Measurements from ENCODE around the gene NOS1. TPM values are rescaled to one million over a fixed set of nuclear protein-coding genes. Genes with fewer than 3 reads are reported as not detected.
"Not testable (repeated sequence)": the region's sequence is repeated elsewhere in the genome, so short reads cannot be mapped to it uniquely, and the experiment has no call there.

Gene NOS1
- polyA plus RNA-seq, 1 donor from 2014 or later = not detected

- no peaks in the 10 kb centered on the region for H3F3A ChIP-seq (ENCODE audit: insufficient read depth, low read length, poor library complexity, severe bottlenecking)
- no peak overlapping the region for H2AFZ ChIP-seq (ENCODE audit: low read depth, low read length)
- H4K20me1 ChIP-seq (ENCODE audit: insufficient read depth) = no peaks in the 10 kb centered on the region
- no peaks in the 10 kb centered on the region for H3K9me3 ChIP-seq (ENCODE audit: low read length)
- peaks cover 17% of the 10 kb centered on the region for H3K36me3 ChIP-seq (ENCODE audit: insufficient read depth, low read length)
- H3K4me2 ChIP-seq (ENCODE audit: low read length) = no peak overlapping the region
- no peaks in the 10 kb centered on the region for H3K9me2 ChIP-seq (ENCODE audit: insufficient read depth, low read length)
- H3K79me2 ChIP-seq (replicated peaks; ENCODE audit: insufficient read depth, low read length) = peaks cover 47% of the 10 kb centered on the region
- no peak overlapping the region for H3K4me3 ChIP-seq (ENCODE audit: low read length)
- no peak overlapping the region for H3K9ac ChIP-seq (ENCODE audit: low read length)
- H3K27me3 ChIP-seq (ENCODE audit: insufficient read depth, low read depth, low read length) = no peaks in the 10 kb centered on the region
- TF ChIP-seq SMC3 (conservative IDR thresholded peaks at IDR 0.05; ENCODE audit: poor library complexity) (no peak), MXI1 (conservative IDR thresholded peaks at IDR 0.05; ENCODE audit: poor library complexity, severe bottlenecking) (no peak), EZH2 (IDR thresholded peaks at IDR 0.05; ENCODE audit: borderline replicate concordance, insufficient read depth, low read length, poor library complexity, severe bottlenecking) (no peak), RAD21 (conservative IDR thresholded peaks at IDR 0.05) (no peak), POLR2AphosphoS5 (IDR thresholded peaks at IDR 0.05) (no peak), REST (IDR thresholded peaks at IDR 0.05; ENCODE audit: borderline replicate concordance) (no peak), EP300 (conservative IDR thresholded peaks at IDR 0.05; ENCODE audit: poor library complexity, severe bottlenecking) (no peak), CTCF (IDR thresholded peaks at IDR 0.05; ENCODE audit: poor library complexity, severe bottlenecking) (no peak), TAF1 (IDR thresholded peaks at IDR 0.05; ENCODE audit: low read depth) (no peak)
- H3K27ac ChIP-seq (ENCODE audit: low read length) = no peak overlapping the region
Observed at GRCh38 chr12:117187421-117187820, 174.0 kb downstream of the NOS1 start.

- H3K9me2 ChIP-seq (ENCODE audit: insufficient read depth, low read length) = no peaks in the 10 kb centered on the region
- no peaks in the 10 kb centered on the region for H3F3A ChIP-seq (ENCODE audit: insufficient read depth, low read length, poor library complexity, severe bottlenecking)
- H3K4me3 ChIP-seq (ENCODE audit: low read length) = no peak overlapping the region
- H3K9ac ChIP-seq (ENCODE audit: low read length) = no peak overlapping the region
- H2AFZ ChIP-seq (ENCODE audit: low read depth, low read length) = no peak overlapping the region
- peaks cover 29% of the 10 kb centered on the region for H3K79me2 ChIP-seq (replicated peaks; ENCODE audit: insufficient read depth, low read length)
- H3K9me3 ChIP-seq (ENCODE audit: low read length) = no peaks in the 10 kb centered on the region
- peaks cover 22% of the 10 kb centered on the region for H3K36me3 ChIP-seq (ENCODE audit: insufficient read depth, low read length)
- no peaks in the 10 kb centered on the region for H3K27me3 ChIP-seq (ENCODE audit: insufficient read depth, low read depth, low read length)
- no peak overlapping the region for H3K27ac ChIP-seq (ENCODE audit: low read length)
- H3K4me2 ChIP-seq (ENCODE audit: low read length) = no peak overlapping the region
- TF ChIP-seq EP300 (conservative IDR thresholded peaks at IDR 0.05; ENCODE audit: poor library complexity, severe bottlenecking) (no peak), EZH2 (IDR thresholded peaks at IDR 0.05; ENCODE audit: borderline replicate concordance, insufficient read depth, low read length, poor library complexity, severe bottlenecking) (no peak), REST (IDR thresholded peaks at IDR 0.05; ENCODE audit: borderline replicate concordance) (no peak), TAF1 (IDR thresholded peaks at IDR 0.05; ENCODE audit: low read depth) (no peak), SMC3 (conservative IDR thresholded peaks at IDR 0.05; ENCODE audit: poor library complexity) (no peak), RAD21 (conservative IDR thresholded peaks at IDR 0.05) (no peak), CTCF (IDR thresholded peaks at IDR 0.05; ENCODE audit: poor library complexity, severe bottlenecking) (no peak), MXI1 (conservative IDR thresholded peaks at IDR 0.05; ENCODE audit: poor library complexity, severe bottlenecking) (no peak), POLR2AphosphoS5 (IDR thresholded peaks at IDR 0.05) (no peak)
- H4K20me1 ChIP-seq (ENCODE audit: insufficient read depth) = no peaks in the 10 kb centered on the region
Observed at GRCh38 chr12:117182866-117183265, 178.6 kb downstream of the NOS1 start.

GRCh38 chr12:117181468-117181843, 180.0 kb downstream of the NOS1 start:
- Histone ChIP-seq H3K79me2 (replicated peaks; ENCODE audit: insufficient read depth, low read length) (peaks cover 20% of the 10 kb centered on the region), H3K36me3 (ENCODE audit: insufficient read depth, low read length) (peaks cover 22% of the 10 kb centered on the region)
- H4K20me1 ChIP-seq (ENCODE audit: insufficient read depth); H3F3A ChIP-seq (ENCODE audit: insufficient read depth, low read length, poor library complexity, severe bottlenecking); H3K4me2 ChIP-seq (ENCODE audit: low read length); H3K4me3 ChIP-seq (ENCODE audit: low read length); H2AFZ ChIP-seq (ENCODE audit: low read depth, low read length); H3K9ac ChIP-seq (ENCODE audit: low read length); H3K9me2 ChIP-seq (ENCODE audit: insufficient read depth, low read length); H3K9me3 ChIP-seq (ENCODE audit: low read length); H3K27ac ChIP-seq (ENCODE audit: low read length); H3K27me3 ChIP-seq (ENCODE audit: insufficient read depth, low read depth, low read length): not testable (repeated sequence)
